Right renal pelvis (tissue), 4 donors: ENCODE measurements around the gene ERBB4. TPM values are rescaled to one million over a fixed set of nuclear protein-coding genes. Genes with fewer than 3 reads are reported as not detected.
"Not testable (repeated sequence)": the region's sequence is repeated elsewhere in the genome, so short reads cannot be mapped to it uniquely, and the experiment has no call there.

Source experiments
- DNase-seq, 4 donors: peaks; one replicate each; pipeline ENCODE4 v3.0.0-alpha.2; 2013; ENCODE audit warnings: low read depth in 4 of 4, low spot score in 3 of 4, missing footprints in 1 of 4
- polyA plus RNA-seq, 4 donors: library from polyadenylated mRNA; unstranded; fragments of 120-200 nt; gene quantifications; one replicate each; pipeline ENCODE4 v1.2.1, GENCODE V29; 2013; ENCODE audit not compliant: insufficient read length in 4 of 4

ERBB4 gene
- polyA plus RNA-seq, 4 donors: 44.8 to 56.5 (median 51.3) TPM

DNA sequence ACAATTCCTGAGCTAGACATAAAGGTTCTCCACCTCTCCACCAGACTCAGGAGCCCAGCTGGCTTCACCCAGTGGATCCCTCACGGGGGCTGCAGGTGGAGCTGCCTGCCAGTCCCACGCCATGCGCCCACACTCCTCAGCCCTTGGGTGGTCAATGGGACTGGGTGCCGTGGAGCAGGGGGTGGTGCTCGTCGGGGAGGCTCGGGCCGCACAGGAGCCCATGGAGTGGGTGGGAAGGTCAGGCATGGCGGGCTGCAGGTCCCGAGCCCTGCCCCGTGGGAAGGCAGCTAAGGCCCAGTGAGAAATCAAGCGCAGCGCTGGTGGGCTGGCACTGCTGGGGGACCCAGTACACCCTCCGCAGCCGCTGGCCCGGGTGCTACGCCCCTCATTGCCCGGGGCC lies 1014.4 kb downstream of the ERBB4 start:
- not testable (repeated sequence) for DNase-seq

DNA sequence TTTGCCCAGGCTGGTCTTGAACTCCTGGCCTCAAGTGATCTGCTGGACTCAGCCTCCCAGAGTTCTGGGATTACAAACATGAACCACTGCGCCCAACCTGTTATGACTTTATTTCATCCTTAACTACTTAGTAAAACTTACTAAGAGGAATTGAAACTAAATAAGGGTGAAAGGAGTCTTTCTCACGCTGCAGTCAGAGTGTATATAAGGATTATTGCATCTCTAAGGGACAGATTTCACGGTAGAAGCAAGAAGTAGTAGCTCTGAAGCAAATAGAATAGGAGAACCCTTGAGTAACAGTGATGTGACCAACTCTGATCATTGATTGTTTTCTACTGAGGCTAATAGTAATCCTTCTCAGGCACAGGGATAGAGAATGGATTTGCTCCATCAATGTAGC lies 1022.1 kb downstream of the ERBB4 start:
- no peak for DNase-seq

DNA sequence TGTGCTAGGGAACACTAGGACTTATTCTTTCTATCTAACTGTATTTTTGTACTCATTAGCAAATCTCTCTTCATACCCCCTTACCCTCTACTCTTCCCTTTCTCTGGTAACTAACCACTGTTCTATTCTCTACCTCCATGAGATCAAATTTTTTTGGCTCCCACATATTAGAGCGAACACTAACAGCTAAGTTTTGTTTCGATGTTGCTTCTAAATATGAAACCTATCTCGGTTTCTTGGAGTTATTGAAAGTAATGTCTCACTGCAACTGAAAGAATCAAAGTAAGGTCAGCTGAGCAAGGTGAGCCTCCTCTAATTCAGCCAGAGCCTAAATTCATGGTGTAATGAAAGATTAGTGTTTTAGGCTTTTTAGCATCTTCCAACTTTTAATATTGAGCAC lies 1024.6 kb downstream of the ERBB4 start:
- DNase-seq: no peak

DNA sequence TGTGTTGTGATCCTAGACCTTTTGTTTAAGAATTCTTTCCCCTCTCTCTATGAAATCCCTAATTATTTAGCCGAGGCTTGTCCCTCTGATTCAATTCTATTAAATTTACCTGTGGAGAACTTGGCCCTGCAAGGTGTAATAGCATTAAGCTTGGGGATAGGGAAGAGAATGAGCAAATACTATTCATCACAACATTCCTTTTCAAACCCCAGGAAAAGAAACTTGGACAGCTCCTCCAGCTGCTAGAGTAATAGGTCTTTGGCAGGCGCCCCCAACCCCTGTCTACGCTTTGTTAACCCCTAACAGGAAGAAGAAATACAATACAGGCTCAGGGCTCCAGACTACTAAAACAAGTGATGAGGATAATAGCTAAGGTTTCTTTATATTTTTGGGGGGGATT lies 1025.2 kb downstream of the ERBB4 start:
- peak in 1 of 4 donors; percentile 1 for DNase-seq

DNA sequence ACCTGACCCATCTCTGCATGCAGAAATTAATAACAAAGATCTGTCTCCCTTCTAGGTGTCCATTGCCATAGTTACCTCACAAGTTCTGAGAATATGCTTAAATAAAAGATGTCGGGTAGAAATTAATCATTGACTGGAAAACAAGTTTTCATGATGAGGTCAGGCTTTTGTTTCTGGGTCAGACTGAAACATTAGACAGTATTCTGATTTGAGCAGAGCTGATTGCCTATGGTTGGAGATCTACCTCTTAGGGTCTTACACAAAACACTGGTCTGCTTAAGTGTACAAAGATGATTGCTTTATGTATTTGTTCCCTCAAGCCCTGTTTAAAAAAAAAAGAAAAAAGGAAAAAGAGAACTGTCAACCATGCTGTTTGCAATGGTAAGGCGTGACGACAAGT lies 1025.8 kb downstream of the ERBB4 start:
- DNase-seq: no peak

DNA sequence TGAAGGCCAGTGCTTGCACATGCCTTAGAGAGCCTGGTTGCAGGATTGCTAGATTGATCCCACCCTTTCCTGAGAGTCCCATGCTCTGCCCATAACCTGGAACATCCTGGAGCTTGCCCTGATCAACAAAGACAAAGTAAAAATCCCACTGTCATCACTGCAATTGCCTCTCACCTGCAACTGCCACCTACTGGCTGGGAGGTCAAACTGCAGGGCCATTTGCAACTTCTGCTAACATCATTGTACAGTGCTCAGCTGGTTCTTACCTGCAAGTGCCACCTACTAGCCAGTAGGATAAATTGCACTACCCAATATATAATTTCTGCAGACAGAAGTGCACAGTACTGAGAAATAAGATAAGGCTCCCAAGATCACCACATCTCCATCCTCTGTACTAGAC lies 1034.7 kb downstream of the ERBB4 start:
- no peak for DNase-seq

DNA sequence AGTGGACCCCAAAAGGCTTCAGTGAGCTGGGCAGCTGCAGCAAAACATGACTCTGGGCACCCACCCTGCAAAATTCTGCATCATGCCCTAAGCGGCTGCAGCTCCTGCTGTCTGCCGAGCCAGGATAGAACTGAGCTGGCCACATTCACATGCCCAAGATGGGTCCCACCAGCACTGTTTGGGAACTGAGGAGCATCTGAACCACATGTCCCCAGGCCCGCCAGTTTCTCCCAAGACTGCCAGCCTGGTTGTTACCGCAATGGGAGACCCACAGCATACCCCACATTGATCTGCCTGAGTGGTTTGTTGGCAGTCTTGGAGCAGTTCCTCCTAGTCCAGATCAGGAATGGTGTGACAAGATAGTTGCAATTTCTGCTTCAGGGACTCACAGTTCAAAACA lies 1035.4 kb downstream of the ERBB4 start:
- no peak for DNase-seq

DNA sequence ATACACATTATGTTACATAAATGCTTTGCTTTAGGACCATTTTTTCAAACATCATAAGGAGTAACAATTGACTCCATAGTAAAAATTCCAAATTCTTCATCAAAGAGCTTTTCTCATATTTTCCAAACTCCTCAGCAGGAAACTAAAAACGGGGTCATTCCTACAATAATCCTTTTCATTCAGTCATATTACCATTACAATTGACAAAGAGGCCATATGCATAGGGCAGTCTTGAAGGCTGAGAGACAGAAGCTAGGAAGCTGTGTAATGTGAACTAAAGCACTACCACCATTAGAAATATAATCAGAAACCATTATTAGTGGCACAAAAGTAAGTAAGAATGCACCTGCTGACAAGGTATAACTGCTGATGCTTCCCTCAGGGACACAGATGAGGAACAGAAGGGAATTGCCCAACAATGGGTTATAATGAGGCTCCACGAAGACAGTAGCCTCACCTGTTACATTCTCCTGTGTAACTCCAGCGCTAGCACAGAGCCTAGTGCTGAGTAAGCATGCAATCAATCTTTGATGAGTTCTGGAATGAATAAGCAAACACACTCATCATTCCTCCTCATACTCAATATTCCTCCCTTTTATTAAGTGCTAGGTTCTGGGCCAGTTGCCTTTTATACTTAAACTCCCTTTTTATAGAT lies 1039.9 kb downstream of the ERBB4 start:
- no peak for DNase-seq

DNA sequence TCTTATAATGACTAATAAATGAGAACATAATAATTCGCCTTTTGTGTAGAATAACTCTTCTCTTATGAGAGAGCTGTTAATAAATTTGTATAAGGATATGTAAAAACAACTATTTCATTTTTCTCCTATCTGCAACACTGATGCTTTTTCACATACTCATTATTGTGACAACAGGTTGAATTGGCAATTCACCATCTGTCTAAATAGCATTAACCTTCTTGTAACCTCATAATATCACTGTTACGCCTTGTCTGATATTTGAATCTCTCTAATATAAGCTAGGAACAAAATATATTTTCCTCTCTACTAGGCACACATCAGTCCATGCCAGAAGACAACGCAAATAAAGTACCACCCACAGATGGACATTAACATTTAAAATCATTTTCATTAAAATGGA lies 1043.3 kb downstream of the ERBB4 start:
- DNase-seq: no peak

DNA sequence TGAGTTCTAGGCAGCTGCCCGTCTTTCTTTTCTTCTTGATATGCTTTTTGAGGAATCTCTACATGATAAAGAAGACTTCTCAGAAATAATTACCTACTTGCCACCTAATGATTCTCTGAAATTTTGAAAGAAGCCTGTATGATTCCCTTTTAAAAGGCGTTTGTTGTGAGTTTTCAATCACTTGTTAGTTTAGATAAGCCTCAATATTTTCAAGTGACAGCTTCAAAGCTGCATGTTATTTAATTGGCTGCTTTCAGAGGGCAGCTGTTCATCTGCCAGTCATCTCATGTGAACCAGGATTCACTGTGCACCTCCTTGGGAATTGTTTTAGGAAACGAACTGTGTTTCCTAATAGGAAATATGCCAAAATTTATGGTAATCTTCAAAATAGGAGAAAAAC lies 1044.1 kb downstream of the ERBB4 start:
- no peak for DNase-seq

DNA sequence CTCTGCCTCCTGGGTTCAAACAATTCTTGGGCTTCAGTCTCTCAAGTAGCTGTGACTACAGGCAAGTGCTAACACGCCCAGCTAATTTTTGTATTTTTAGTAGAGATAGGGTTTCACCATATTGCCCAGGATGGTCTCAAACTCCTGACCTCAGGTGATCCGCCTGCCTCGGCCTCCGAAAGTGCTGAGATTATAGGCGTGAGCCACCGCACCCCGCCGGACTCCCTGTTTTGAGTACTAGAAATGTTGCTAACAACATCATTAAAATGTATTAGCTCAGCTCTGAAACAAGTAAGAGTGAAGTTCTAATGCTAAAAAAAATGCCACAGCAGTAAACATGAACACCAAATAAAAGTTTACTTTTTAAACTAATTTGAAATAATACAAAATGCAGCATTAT lies 1044.5 kb downstream of the ERBB4 start:
- no peak for DNase-seq

DNA sequence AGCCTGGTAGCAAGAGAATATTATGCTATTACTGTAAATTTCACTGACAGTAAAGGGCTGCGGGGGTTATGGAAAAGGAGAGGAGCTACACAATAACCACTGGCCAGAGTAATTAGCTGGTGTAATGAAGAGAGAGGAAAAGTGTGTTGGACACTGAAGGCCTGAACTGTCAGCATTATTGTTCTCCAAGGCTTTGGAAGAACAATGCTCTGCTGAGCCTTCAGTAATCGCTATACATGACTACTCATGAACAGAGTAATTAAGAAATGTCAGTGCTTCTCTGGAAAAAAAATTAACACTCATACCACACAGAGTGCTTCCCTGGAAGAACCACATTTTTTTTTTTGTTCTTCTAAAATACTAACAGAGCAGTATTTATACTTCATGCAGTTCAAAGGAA lies 1050.9 kb downstream of the ERBB4 start:
- no peak for DNase-seq

DNA sequence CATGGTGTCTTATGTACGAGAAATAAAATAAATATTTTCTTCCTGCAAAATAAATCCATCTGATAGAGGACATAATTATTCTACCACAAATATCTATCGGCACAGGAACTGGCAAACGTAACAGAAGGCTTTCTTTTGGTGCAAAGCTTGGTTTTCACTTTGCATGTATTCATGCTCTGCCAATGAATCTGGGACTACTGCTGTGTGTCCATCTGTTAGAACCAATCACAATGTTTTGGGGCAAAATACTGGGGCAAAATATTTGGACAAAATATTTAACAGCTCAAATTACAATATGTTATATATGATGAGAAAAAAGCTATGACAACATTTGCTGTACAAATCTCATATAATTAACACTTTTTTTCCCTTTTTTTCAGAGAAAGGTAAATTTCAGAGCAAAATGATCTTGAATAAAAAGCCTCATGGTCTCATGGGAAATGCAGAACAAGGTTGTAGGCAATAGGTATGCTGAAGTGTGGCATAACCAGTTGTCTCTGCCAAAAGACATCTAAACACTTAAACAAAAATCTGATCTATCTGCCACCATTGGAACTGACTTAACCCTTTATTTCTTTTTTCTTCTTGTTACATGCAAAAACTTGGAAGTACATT lies 1059.0 kb downstream of the ERBB4 start:
- no peak for DNase-seq

DNA sequence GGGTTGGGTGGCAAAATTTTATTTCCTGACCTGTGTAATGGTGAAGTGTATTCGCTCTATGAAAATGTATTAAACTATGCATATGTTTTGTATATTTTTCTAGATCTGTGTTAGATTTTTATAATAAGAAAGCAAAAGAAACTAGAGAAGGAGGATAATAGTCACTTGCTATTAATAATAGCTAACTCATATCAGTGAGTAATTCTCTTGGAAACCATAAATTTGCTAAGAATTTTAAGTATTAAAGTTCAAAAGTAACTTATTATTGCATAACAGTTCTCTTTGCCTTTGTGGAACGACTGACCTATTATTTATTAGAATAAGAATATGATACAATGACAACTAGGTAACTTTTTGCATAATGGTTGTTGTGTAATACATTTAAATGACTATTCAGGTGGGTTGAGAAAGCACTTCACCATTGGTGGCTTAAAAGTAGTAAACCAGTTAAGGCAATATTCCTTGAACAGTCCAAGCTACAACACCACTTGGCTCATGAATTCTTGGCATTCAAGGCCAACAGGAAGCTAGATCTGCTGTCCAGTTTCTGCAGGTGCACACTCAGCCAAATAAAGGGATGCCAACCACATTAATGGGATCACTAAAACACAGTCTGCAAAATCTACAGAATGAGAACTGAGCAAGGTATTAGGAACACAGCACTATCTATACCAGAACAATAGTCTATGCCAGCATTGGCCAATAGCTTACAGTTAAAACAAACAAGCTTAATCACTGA lies 1060.9 kb downstream of the ERBB4 start:
- no peak for DNase-seq

DNA sequence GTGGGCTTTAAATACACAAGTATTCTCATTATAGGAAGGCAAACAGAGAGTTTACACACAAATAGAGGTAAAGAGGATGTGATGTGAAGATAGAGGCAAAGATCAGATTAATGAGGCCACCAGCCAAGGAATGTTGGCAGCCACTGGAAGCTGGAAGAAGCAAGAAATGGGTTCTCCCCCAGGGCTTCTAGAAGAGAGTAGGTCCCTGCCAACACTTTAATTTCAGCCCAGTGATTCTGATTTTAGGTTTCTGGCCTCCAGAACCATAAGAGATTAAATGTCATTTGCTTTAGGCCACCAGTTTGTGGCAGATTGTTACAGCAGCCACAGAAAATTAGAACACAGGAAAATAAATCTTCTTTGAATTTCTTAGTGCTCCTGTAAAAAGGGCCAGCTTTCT lies 1065.5 kb downstream of the ERBB4 start:
- no peak for DNase-seq

DNA sequence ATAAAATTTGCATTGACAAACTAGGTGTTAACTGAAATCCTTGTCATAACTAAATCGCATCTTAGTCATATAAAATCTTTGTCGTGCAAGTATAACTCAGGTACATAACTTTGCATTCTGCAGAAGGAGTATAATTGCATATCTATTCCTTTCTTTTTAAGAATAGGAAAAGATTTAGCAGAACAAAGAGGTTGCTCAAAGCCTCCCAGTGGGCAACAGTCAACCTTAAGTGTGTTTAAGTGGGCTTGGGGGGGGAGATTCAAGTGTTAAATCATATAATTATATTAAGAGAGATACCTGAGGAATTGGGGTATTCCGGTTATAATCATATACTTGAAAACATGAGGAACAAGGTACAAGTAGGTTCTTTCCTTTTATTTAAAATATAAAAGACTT lies 1068.9 kb downstream of the ERBB4 start:
- no peak for DNase-seq

DNA sequence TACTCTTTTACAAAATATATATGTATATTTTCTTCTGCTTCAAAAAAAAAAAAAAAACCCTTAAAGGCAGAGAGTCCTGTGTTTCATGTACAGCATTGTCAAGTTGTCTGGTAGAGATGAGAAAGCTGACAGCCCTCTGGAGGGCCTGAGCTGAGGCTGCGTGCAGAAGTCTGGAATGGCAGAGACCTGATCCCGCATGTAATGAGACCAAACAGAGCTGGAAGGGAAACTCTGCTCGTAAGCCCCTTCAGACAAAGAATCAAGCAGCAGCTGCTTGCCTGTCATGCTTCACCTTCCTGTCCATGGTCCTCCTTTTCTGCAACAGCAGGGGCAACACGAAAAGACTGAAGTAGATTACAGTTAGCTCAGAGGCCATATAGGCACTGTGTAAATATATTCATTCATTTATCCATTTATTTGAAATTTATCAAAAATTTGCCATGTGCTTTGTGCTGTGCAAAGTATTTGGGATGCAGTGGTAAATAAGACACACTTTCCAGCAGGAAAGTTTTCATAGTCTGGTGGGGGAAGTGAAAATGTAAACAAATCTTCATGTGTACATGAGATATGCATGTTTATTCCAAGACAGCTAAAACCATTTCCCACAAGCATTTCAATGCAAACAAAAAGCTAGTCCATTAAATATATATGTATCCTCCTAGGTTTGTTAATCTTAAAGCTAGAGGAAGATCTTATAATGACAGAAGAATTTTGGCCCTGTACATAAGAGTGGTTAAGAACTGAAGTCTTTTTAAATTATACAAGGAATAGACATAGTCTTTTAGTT lies 1069.5 kb downstream of the ERBB4 start:
- no peak for DNase-seq

DNA sequence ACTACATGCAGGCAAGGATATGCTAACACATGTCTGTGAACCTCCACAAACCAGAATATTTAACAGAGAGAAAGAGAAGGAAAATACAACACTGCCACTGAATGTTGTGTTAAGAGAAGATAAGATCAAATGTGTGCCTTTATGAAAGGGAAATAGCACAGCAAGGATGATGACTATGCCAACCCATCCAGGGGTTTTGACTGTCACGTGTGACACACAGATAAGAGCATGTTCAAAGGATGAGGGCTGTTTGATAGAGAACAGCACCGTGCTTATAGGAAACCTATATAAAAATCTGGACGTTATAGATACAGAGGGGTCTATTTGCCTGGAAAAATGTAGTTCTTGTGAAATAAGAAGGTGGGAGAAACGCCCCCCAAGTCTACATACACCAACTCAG lies 1070.4 kb downstream of the ERBB4 start:
- DNase-seq: no peak

DNA sequence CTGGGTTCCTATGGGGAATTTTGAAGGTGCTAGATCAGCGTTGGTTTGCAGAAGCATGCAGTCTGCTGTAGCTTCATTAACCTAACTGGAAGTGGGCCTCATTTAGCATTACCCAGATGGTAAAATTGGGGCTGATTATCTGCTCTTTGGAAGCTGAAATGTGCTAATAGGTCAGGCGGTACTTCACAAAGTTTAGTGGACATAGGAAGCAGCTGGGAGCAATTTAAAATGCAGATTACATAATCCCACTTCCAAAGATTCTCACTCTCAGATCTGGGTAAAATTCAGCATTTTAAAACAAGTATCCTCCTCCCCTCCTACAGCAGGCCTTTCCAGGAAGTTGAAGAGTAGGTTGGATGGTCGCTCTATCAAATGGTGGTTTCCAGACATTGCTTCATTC lies 1075.2 kb downstream of the ERBB4 start:
- DNase-seq: no peak

DNA sequence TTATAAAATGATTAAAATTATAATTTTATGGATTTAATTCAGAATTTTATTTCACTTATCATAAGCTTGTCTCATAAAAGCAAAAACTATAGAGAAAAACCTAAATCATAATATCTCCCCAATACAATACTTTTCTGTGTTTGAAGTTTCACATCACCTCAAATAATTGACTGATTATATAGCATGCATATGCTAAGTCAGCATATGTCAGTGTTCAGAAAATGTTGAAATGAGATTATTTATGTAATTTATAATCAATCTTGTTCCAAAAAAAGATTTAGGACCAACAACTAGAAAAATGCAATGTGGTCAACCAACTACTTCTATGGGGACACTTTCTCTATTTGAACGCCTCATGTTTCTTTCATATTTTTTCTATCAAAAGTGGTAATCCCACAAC lies 1079.6 kb downstream of the ERBB4 start:
- no peak for DNase-seq

DNA sequence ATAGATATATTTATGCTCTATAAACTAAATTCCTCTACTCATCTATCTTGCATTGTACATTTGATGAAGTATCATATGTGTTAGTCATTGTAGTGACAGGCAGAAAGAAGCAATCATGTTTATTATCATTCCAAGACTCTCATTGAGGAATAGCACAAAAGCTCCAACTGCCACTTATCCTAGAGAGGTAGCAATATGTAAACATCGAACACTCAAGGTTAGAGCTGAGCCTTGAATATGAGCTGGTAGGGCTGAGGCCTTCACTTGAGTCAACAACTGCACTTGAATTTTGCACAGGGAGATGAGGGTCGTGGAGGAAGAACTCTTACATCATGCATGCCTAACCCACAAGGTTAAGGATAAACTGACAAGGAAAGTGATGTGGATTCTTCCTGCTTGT lies 1081.3 kb downstream of the ERBB4 start:
- DNase-seq: no peak
